Upper lobe of right lung (tissue), 1 donor: ENCODE results near the gene TAF11L13. TPM values are rescaled to one million over a fixed set of nuclear protein-coding genes. Genes with fewer than 3 reads are reported as not detected.

Source experiments
- ATAC-seq: fragments of 200-7000 bp; cut with Tn5 transposase; one replicate; pipeline ENCODE4 v1.9.1; 2020; ENCODE audit warnings: mild to moderate bottlenecking, moderate library complexity
- DNase-seq: peaks from one replicate; pipeline ENCODE4 v3.0.0-alpha.2; 2020
- H3K27ac ChIP-seq: fragments of 200-600 bp; one replicate; pipeline ENCODE4 v1.8.0; 2022
- H3K27me3 ChIP-seq: fragments of 200-600 bp; one replicate; pipeline ENCODE4 v1.8.0; 2022; ENCODE audit warnings: mild to moderate bottlenecking
- H3K36me3 ChIP-seq: fragments of 200-600 bp; one replicate; pipeline ENCODE4 v1.8.0; 2022
- H3K4me1 ChIP-seq: fragments of 200-600 bp; one replicate; pipeline ENCODE4 v1.8.0; 2022
- H3K4me3 ChIP-seq: fragments of 200-600 bp; one replicate; pipeline ENCODE4 v1.8.0; 2022; ENCODE audit warnings: mild to moderate bottlenecking
- H3K9me3 ChIP-seq: fragments of 200-600 bp; one replicate; pipeline ENCODE4 v1.8.0; 2022
- CTCF ChIP-seq: fragments of 200-600 bp; IDR thresholded peaks from one replicate; pipeline ENCODE4 v1.8.0; 2022; ENCODE audit warnings: antibody characterized with exemption
- intact Hi-C: fragments of 100-400 bp; cut with DNase I; formaldehyde crosslinking; loops from one replicate; pipeline ENCODE4 v1.11.0; 2022
- total RNA-seq: library from RNA; stranded (reverse); fragmentation: NEBNext Ultra II Directional; extraction: Animal tissue kit (Norgen Biotek cat#: 25700); gene quantifications from one replicate; pipeline ENCODE4 v1.2.1, GENCODE V29; 2021
- donor health status: DM: no; HTN: yes; CAD: no; lungs with severe emphysema.

Gene TAF11L13
- total RNA-seq, 1 donor from 2014 or later = not detected

- Histone ChIP-seq H3K4me1 (no peaks in the 10 kb centered on the region), H3K27me3 (no peaks in the 10 kb centered on the region), H3K27ac (no peak overlapping the region), H3K36me3 (no peaks in the 10 kb centered on the region), H3K9me3 (no peaks in the 10 kb centered on the region), H3K4me3 (no peak overlapping the region)
- intact Hi-C loops = no loop called here
- TF ChIP-seq CTCF = no peak
- ATAC-seq (no peak), DNase-seq (no peak)
These were observed 47.8 kb downstream of the TAF11L13 start for GRCh38 chr5:17679597-17680203.

GRCh38 chr5:17680737-17681136, 48.8 kb downstream of the TAF11L13 start:
- no peaks in the 10 kb centered on the region for H3K27me3 ChIP-seq
- H3K4me1 ChIP-seq = no peaks in the 10 kb centered on the region
- intact Hi-C loops = no loop called here
- H3K9me3 ChIP-seq = no peaks in the 10 kb centered on the region
- H3K36me3 ChIP-seq = no peaks in the 10 kb centered on the region
- no peak overlapping the region for H3K27ac ChIP-seq
- DNase-seq (no peak), ATAC-seq (no peak)
- TF ChIP-seq CTCF = no peak
- no peak overlapping the region for H3K4me3 ChIP-seq

Other genes starting within 250 kb of the TAF11L13 start
- not detected for gene TAF11L2, start 133.9 kb upstream of the TAF11L13 start, total RNA-seq
- not detected for gene TAF11L3, start 113.7 kb upstream of the TAF11L13 start, total RNA-seq
- gene TAF11L4, start 110.3 kb upstream of the TAF11L13 start, total RNA-seq = not detected
- not detected for gene TAF11L5, start 106.9 kb upstream of the TAF11L13 start, total RNA-seq
- not detected for gene TAF11L6, start 103.4 kb upstream of the TAF11L13 start, total RNA-seq
- not detected for gene TAF11L7, start 46.3 kb upstream of the TAF11L13 start, total RNA-seq
- not detected for gene TAF11L8, start 41.1 kb upstream of the TAF11L13 start, total RNA-seq
- gene TAF11L9, start 37.7 kb upstream of the TAF11L13 start, total RNA-seq = not detected
- gene TAF11L10, start 34.3 kb upstream of the TAF11L13 start, total RNA-seq = not detected
- not detected for gene TAF11L11, start 27.9 kb upstream of the TAF11L13 start, total RNA-seq
- gene TAF11L12, start 21.7 kb upstream of the TAF11L13 start, total RNA-seq = not detected
- not detected for gene TAF11L14, start 2.4 kb downstream of the TAF11L13 start, total RNA-seq